SK-N-SH (cell line): ENCODE data around the gene DELE1. TPM values are rescaled to one million over a fixed set of nuclear protein-coding genes. Genes with fewer than 3 reads are reported as not detected.

Experiments
- CTCF ChIA-PET: fragments of 300-600, 350-600 bp; formaldehyde crosslinking; extraction: SDS; loops from one replicate; lab custom pipeline; 2021; lab: Yijun Ruan, JAX
- POLR2A ChIA-PET: fragments of 350-600 bp; sonication (Branson Sonifier 250); formaldehyde crosslinking; extraction: SDS; loops from one replicate; lab custom pipeline; 2020; ENCODE audit warnings: antibody characterized with exemption, inconsistent platforms; lab: Yijun Ruan, JAX
- DNase-seq: peaks from one replicate; pipeline ENCODE4 v3.0.0; 2012
- H2AFZ ChIP-seq: fragments of 200-600 bp; sonication (generic); 2 replicates; pipeline ENCODE4 v1.8.1; 2016; ENCODE audit warnings: antibody characterized with exemption, mild to moderate bottlenecking, low read depth
- H3F3A ChIP-seq: fragments of 200-600 bp; sonication (generic); replicated peaks from 2 replicates; pipeline ENCODE3; 2016; ENCODE audit warnings: antibody characterized with exemption, mild to moderate bottlenecking; ENCODE audit not compliant: insufficient read depth
- H3K27ac ChIP-seq, 2 experiments: fragments of 200-500 bp in 1 of 2; fragments of 200-600 bp in 1 of 2; sonication (Bioruptor generic) in 1 of 2; sonication (generic), shearing (Covaris generic) in 1 of 2; 2 replicates each; pipeline versions ENCODE4 v1.5.1 to v1.6.1; 2014 to 2016; ENCODE audit warnings: low read depth in 2 of 2, inconsistent platforms in 1 of 2, low read length in 1 of 2, mild to moderate bottlenecking in 1 of 2, mixed read lengths in 1 of 2
- H3K27me3 ChIP-seq: fragments of 200-600 bp; sonication (generic), shearing (Covaris generic); 2 replicates; pipeline ENCODE4 v1.6.1; 2016; ENCODE audit warnings: mixed run types; ENCODE audit not compliant: insufficient read depth
- H3K36me3 ChIP-seq, 2 experiments: fragments of 200-500 bp in 1 of 2; fragments of 200-600 bp in 1 of 2; sonication (Bioruptor generic) in 1 of 2; sonication (generic) in 1 of 2; replicated peaks in 1 of 2; 2 replicates each; pipeline versions ENCODE3 to v1.5.1; 2014 to 2016; ENCODE audit warnings: low read length in 1 of 2, mild to moderate bottlenecking in 1 of 2; ENCODE audit not compliant: insufficient read depth in 2 of 2, control insufficient read depth in 1 of 2
- H3K4me1 ChIP-seq, 2 experiments: fragments of 200-500 bp in 1 of 2; fragments of 200-600 bp in 1 of 2; sonication (Bioruptor generic) in 1 of 2; sonication (generic), shearing (Covaris generic) in 1 of 2; 2 replicates each; pipeline versions ENCODE4 v1.5.1 to v1.6.1; 2014 to 2016; ENCODE audit warnings: low read depth in 1 of 2, low read length in 1 of 2, mixed run types in 1 of 2; ENCODE audit not compliant: insufficient read depth in 2 of 2, control insufficient read depth in 1 of 2
- H3K4me2 ChIP-seq: fragments of 200-600 bp; sonication (generic), shearing (Covaris generic); 2 replicates; pipeline ENCODE4 v1.6.1; 2017; ENCODE audit warnings: mixed run types
- H3K4me3 ChIP-seq, 2 experiments: fragments of 200-500 bp in 1 of 2; fragments of 200-600 bp in 1 of 2; sonication (Bioruptor generic) in 1 of 2; sonication (generic), shearing (Covaris generic) in 1 of 2; 2 replicates each; pipeline versions ENCODE4 v1.5.1 to v1.8.1; 2014 to 2016; ENCODE audit warnings: low read depth in 2 of 2, inconsistent platforms in 1 of 2, low read length in 1 of 2, mild to moderate bottlenecking in 1 of 2, mixed read lengths in 1 of 2, moderate library complexity in 1 of 2
- H3K79me2 ChIP-seq: fragments of 200-600 bp; sonication (generic); 2 replicates; pipeline ENCODE4 v1.8.1; 2017; ENCODE audit warnings: mild to moderate bottlenecking; ENCODE audit not compliant: insufficient read depth
- H3K9ac ChIP-seq: fragments of 200-600 bp; sonication (generic); 2 replicates; pipeline ENCODE4 v1.6.1; 2017; ENCODE audit warnings: mixed run types
- H3K9me2 ChIP-seq: fragments of 200-600 bp; sonication (generic); 2 replicates; pipeline ENCODE4 v1.6.1; 2017; ENCODE audit warnings: mixed run types
- H3K9me3 ChIP-seq: fragments of 200-600 bp; sonication (generic); 2 replicates; pipeline ENCODE4 v1.6.1; 2017; ENCODE audit warnings: mixed run types, mild to moderate bottlenecking, moderate library complexity
- H4K20me1 ChIP-seq: fragments of 200-600 bp; sonication (generic); 2 replicates; pipeline ENCODE4 v1.6.1; 2017; ENCODE audit warnings: mild to moderate bottlenecking, mixed run types; ENCODE audit not compliant: insufficient read depth
- ELF1 ChIP-seq: IDR thresholded peaks from 2 replicates; pipeline ENCODE4 v1.4.0; 2012
- FOSL2 ChIP-seq: IDR thresholded peaks from 2 replicates; pipeline ENCODE4 v1.4.0; 2012; ENCODE audit warnings: low read depth, mild to moderate bottlenecking, moderate library complexity, borderline replicate concordance
- GATA2 ChIP-seq: sonication (generic); formaldehyde crosslinking; IDR thresholded peaks from 2 replicates; pipeline ENCODE4 v1.5.0; 2020; ENCODE audit warnings: mild to moderate bottlenecking, missing genetic modification reagents
- IRF3 ChIP-seq: fragments of 150-350 bp; IDR thresholded peaks from 2 replicates; pipeline ENCODE4 v1.6.1; 2016; ENCODE audit warnings: mild to moderate bottlenecking, low read depth, low read length
- MAX ChIP-seq: IDR thresholded peaks from 2 replicates; pipeline ENCODE4 v1.4.0; 2012; ENCODE audit warnings: low read depth
- MXI1 ChIP-seq: IDR thresholded peaks from 2 replicates; pipeline ENCODE4 v1.6.1; 2012; ENCODE audit warnings: mild to moderate bottlenecking, low read depth, low read length, improper control_type of control experiment
- NFIC ChIP-seq: IDR thresholded peaks from 2 replicates; pipeline ENCODE4 v1.4.0; 2012; ENCODE audit warnings: borderline replicate concordance
- NRF1 ChIP-seq: IDR thresholded peaks from 2 replicates; pipeline ENCODE4 v1.6.1; 2012; ENCODE audit warnings: low read depth, mild to moderate bottlenecking, low read length
- PBX3 ChIP-seq: IDR thresholded peaks from 2 replicates; pipeline ENCODE4; 2012
- RAD21 ChIP-seq: IDR thresholded peaks from 2 replicates; pipeline ENCODE4 v1.6.1; 2012; ENCODE audit warnings: mild to moderate bottlenecking, low read length
- RCOR1 ChIP-seq: fragments of 150-350 bp; IDR thresholded peaks from 2 replicates; pipeline ENCODE4 v1.6.1; 2017; ENCODE audit warnings: antibody characterized with exemption, low read length
- REST ChIP-seq: IDR thresholded peaks from 2 replicates; pipeline ENCODE4 v1.6.1; 2012; ENCODE audit warnings: mild to moderate bottlenecking, low read depth, low read length, moderate library complexity
- SIN3A ChIP-seq: IDR thresholded peaks from 2 replicates; pipeline ENCODE4 v1.6.1; 2012; ENCODE audit warnings: low read depth, mild to moderate bottlenecking, low read length, moderate library complexity, borderline replicate concordance
- SMC3 ChIP-seq: IDR thresholded peaks from 2 replicates; pipeline ENCODE4 v1.6.1; 2012; ENCODE audit warnings: low read depth, low read length, improper control_type of control experiment
- TCF12 ChIP-seq: IDR thresholded peaks from 2 replicates; pipeline ENCODE4 v1.4.0; 2012
- TEAD4 ChIP-seq: IDR thresholded peaks from 2 replicates; pipeline ENCODE4 v1.4.0; 2012; ENCODE audit warnings: mild to moderate bottlenecking, borderline replicate concordance; ENCODE audit not compliant: insufficient read depth
- USF1 ChIP-seq: IDR thresholded peaks from 2 replicates; pipeline ENCODE4 v1.4.0; 2012; ENCODE audit warnings: low read depth, borderline replicate concordance
- YY1 ChIP-seq: IDR thresholded peaks from 2 replicates; pipeline ENCODE4 v1.4.0; 2012; ENCODE audit warnings: low read depth, mild to moderate bottlenecking
- WGBS: methylation state at CpG from one replicate; pipeline ENCODE4 v1.1.6; 2017; ENCODE audit warnings: low lambda C conversion rate; 5-methylcytosine and 5-hydroxymethylcytosine counted together
- polyA plus RNA-seq, 3 experiments: library from polyadenylated mRNA; depleted of rRNA; stranded (reverse); fragments of >200 nt; gene quantifications; 2 replicates each; pipeline ENCODE4 v1.2.3, GENCODE V29; 2012
- TF ChIP-seq, protein P1 (sequence below): fragments of 150-350 bp; IDR thresholded peaks from 2 replicates; pipeline ENCODE4 v1.6.1; 2017; ENCODE audit warnings: antibody characterized with exemption, low read length, low read depth, borderline replicate concordance

Gene DELE1
- polyA plus RNA-seq, 1 of the 3 experiments (the other 2 are of a cell fraction), result 60.3 TPM

GRCh38 chr5:141929398-141930058 lies 5.9 kb downstream of the DELE1 start:
- Histone ChIP-seq H3K4me3 (no peak overlapping the region), H3K36me3 (peaks cover 51 to 81% of the 10 kb centered on the region in 2 experiments), H3K27ac (no peak overlapping the region), H3K9me3 (no peaks in the 10 kb centered on the region), H4K20me1 (no peaks in the 10 kb centered on the region), H3K9me2 (no peaks in the 10 kb centered on the region), H3K79me2 (peaks cover 10% of the 10 kb centered on the region), H3F3A (no peaks in the 10 kb centered on the region), H2AFZ (no peak overlapping the region), H3K27me3 (no peaks in the 10 kb centered on the region), H3K9ac (no peak overlapping the region), H3K4me2 (no peak overlapping the region), H3K4me1 (peaks cover 0 to 10% of the 10 kb centered on the region in 2 experiments; a peak in 2 of 4 replicates)
- TF ChIP-seq PBX3, result no peak
- TF ChIP-seq, protein P1, sequence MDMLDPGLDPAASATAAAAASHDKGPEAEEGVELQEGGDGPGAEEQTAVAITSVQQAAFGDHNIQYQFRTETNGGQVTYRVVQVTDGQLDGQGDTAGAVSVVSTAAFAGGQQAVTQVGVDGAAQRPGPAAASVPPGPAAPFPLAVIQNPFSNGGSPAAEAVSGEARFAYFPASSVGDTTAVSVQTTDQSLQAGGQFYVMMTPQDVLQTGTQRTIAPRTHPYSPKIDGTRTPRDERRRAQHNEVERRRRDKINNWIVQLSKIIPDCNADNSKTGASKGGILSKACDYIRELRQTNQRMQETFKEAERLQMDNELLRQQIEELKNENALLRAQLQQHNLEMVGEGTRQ, result no peak
- TF ChIP-seq RAD21, result no peak
- no peak for TF ChIP-seq NFIC
- no peak for TF ChIP-seq MAX
- TF ChIP-seq NRF1, result no peak
- TF ChIP-seq TEAD4, result no peak
- no peak for TF ChIP-seq USF1
- no peak for TF ChIP-seq IRF3
- TF ChIP-seq TCF12, result no peak
- no peak for TF ChIP-seq ELF1
- TF ChIP-seq SMC3, result no peak
- no peak for TF ChIP-seq YY1
- no peak for TF ChIP-seq REST
- no peak for TF ChIP-seq SIN3A
- no peak for TF ChIP-seq FOSL2
- no peak for TF ChIP-seq MXI1
- no peak for TF ChIP-seq GATA2 (CRISPR knock-in tag)
- TF ChIP-seq RCOR1, result no peak
- DNase-seq, result no peak
- ChIA-PET POLR2A (interaction anchor here (0.7 kb wide), 1 partner anchor 13 kb away, joined by 3 read pairs; no protein-coding TSS in a partner anchor), CTCF (interaction anchor here (0.9 to 20.3 kb wide), 5 partner anchors 13 to 287 kb away, joined by 3 to 256 read pairs (median 3); partner anchors contain the start of genes PCDH12 and RNF14)
- 97% methylated on average over 19 of the region's 19 CpGs for WGBS
